Fibroblast of villous mesenchyme (primary cell): ENCODE results near the gene CBARP. TPM values are rescaled to one million over a fixed set of nuclear protein-coding genes. Genes with fewer than 3 reads are reported as not detected.

Experiments used
- DNase-seq: peaks from one replicate; pipeline ENCODE4 v3.0.0-alpha.2; 2010; ENCODE audit warnings: low read depth
- H3K4me3 ChIP-seq: 2 replicates; pipeline ENCODE4 v1.5.1; 2011; ENCODE audit warnings: low read depth, mild to moderate bottlenecking, low read length
- total RNA-seq: library from RNA; depleted of rRNA; stranded (reverse); fragments of >200 nt; gene quantifications from 2 replicates; pipeline ENCODE4 v1.2.3, GENCODE V29; 2012
- TF ChIP-seq, protein P1 (sequence below): IDR thresholded peaks from 2 replicates; pipeline ENCODE4 v1.5.1; 2012; ENCODE audit warnings: low read depth, mild to moderate bottlenecking, low read length; ENCODE audit not compliant: insufficient read depth

CBARP gene
- total RNA-seq, 1 donor = 6.0 TPM

DNA sequence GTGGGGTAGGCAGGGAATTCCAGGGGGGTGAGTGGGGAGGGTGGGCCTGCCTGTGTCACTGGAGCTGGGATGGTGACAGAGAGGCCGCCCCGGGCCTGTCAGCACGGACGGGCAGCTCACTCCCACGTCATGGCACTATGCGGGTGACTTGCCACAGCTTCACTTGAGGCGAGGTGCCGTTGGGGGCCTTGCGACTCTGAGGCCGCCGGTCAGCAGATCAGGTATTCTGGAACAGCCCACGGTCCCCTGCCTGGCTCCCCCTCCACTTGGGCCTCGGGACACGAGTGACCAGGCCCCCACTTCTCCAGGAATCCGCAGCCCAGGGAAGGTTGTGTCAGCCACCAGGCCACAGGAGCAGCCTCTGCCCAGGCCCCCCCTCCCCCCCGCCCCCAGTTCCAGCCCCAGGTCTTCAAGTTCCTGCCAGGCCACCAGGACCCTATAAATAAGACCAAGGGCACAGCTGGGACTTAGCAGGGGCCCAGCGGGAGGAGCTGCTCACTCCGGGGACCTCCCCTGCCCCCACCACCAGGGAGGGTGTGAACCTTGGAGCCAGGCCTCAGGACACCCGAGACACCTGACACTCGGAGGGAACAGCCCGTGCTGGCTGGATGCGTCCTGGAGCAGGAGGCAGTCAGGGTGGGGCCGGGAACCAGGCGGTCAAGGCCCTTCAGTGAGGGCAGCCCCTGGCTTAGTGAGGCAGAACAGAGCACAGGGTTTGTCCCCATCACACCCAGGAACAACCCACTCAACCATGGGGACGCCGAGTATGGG is 7.9 kb upstream of the CBARP start:
- TF ChIP-seq, protein P1, sequence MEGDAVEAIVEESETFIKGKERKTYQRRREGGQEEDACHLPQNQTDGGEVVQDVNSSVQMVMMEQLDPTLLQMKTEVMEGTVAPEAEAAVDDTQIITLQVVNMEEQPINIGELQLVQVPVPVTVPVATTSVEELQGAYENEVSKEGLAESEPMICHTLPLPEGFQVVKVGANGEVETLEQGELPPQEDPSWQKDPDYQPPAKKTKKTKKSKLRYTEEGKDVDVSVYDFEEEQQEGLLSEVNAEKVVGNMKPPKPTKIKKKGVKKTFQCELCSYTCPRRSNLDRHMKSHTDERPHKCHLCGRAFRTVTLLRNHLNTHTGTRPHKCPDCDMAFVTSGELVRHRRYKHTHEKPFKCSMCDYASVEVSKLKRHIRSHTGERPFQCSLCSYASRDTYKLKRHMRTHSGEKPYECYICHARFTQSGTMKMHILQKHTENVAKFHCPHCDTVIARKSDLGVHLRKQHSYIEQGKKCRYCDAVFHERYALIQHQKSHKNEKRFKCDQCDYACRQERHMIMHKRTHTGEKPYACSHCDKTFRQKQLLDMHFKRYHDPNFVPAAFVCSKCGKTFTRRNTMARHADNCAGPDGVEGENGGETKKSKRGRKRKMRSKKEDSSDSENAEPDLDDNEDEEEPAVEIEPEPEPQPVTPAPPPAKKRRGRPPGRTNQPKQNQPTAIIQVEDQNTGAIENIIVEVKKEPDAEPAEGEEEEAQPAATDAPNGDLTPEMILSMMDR = no peak
- DNase-seq = no peak
- H3K4me3 ChIP-seq = no peak overlapping the region

DNA sequence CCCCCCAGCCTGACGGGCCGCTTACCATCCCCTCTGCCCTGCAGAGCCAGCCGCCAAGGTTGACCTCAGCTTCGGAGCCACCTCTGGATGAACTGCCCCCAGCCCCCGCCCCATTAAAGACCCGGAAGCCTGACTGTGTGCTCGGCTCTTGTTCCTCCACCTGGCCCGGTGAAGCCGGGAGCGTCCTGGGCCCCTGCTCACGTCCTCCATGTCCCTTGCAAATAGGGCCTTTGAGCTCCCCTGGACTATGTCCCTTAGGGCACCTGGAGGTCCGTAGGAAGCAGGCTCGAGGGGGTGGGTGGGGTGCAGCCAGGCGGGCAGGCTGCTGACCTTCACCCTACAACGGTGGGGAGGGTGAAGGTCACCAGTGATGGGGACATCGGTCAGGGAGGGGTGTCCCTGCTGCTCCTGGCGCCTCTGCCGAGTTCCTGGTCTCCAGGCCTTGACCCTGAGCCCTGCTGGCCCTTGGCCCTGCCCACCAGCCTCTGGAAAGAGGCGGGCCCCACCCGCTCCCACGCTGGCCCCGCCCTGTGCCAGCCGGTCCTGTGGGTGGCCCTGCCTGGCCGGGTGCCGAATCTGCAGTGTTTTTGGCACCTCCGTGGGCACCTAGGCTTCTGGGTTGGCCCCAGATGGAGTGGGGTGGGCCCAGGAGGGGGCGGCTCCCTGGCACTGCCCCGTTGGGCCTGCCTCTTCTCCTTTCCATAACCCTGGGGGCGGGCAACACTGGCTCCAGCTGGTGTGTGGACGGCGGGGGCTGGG is 7.1 kb upstream of the CBARP start:
- DNase-seq = no peak
- H3K4me3 ChIP-seq = peak overlapping the region; percentile 40

DNA sequence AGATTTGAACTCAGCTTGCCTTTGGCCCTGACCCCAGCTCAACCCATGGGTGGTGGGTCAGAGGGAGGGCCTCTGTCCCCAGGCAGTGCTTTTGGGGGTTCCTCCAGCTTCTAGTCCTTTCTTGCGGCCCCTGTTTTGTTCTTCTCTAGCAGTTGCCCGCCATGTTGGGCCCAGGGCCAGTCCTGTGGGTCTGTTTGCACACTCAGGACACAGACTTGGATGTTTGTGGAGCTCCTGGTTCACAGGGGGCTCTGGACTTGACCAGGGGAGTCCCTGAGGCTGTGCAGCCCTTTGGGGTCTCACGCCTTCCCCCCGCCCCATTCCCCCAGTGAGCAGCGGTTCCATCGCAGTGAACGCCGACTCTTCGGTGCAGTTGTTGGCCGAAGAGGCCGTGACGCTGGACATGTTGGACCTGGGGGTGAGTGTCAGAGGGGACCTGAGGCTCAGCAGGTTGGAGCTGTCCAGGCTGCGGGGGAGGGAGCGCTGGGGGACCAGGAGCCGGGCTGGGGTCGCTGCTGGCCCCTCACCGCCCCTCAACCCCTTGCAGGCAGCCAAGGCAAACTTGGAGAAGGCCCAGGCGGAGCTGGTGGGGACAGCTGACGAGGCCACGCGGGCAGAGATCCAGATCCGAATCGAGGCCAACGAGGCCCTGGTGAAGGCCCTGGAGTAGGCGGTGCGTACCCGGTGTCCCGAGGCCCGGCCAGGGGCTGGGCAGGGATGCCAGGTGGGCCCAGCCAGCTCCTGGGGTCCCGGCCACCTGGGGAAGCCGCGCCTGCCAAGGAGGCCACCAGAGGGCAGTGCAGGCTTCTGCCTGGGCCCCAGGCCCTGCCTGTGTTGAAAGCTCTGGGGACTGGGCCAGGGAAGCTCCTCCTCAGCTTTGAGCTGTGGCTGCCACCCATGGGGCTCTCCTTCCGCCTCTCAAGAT is 6.2 kb upstream of the CBARP start:
- peak overlapping the region; percentile 40 for H3K4me3 ChIP-seq
- DNase-seq = peak; percentile 85
- TF ChIP-seq, protein P1 = peak; percentile 89

More for the DNA sequence above, 7.1 kb upstream of the CBARP start:
- TF ChIP-seq, protein P1 = no peak

DNA sequence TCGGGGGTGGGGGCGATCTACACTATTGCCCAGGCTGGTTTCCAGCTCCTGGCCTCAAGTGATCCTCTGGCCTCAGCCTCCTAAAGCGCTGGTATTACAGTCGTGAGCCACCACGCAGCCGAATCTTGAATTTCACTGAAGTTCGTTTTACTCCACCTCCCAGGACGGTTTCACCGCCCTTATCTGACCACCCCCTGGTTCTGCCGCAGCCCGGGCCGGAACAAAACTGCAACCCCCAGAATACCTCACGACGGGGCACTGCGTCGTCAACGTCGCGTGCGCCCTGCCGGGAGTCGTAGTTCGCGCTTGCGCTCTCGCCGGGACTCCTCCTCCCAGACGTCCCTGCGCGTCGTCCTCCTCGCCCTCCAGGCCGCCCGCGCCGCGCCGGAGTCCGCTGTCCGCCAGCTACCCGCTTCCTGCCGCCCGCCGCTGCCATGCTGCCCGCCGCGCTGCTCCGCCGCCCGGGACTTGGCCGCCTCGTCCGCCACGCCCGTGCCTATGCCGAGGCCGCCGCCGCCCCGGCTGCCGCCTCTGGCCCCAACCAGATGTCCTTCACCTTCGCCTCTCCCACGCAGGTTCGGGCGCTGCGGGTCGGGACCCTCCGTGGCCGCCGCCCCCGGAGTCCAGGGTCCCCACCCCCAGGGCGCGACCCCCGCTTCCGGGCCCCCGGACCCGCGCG is 3.8 kb upstream of the CBARP start, which contains the start of gene ATP5F1D:
TSS of gene ATP5F1D (plus strand) at position 335 of the 679 bp plus-strand sequence. CDS start at position 435, 100 bp downstream.
- H3K4me3 ChIP-seq = peak within 1 kb of the TSS; percentile 70
- TF ChIP-seq, protein P1 = no peak
- DNase-seq = peak; percentile 95

DNA sequence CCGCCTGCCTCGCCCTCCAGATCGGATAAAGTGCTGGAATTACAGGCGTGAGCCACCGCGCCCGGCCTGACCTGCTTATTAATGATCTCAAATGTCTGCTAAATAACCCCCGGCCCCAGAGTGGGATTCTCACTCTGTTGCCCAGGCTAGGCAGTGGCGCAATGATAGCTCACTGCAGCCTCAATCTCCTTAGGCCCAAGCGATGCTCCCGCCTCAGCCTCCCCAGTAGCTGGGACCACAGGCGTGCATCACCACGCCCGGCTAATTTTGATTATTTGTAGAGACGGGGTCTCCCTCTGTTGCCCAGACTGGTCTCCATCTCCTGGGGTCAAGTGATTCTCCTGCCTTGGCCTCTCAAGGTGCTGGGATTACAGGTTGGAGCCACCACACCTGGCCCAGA is 3.1 kb upstream of the CBARP start:
- TF ChIP-seq, protein P1 = no peak
- DNase-seq = no peak
- H3K4me3 ChIP-seq = no peak overlapping the region
